Progenitor cell of endocrine pancreas (in vitro differentiated cells): ENCODE data around the gene STEAP3. TPM values are rescaled to one million over a fixed set of nuclear protein-coding genes. Genes with fewer than 3 reads are reported as not detected.

Experiments
- DNase-seq: peaks from one replicate; pipeline ENCODE4 v3.0.0; 2021; ENCODE audit warnings: low spot score; ENCODE audit not compliant: unreplicated experiment
- H3K27ac Mint-ChIP-seq: 2 replicates; pipeline ENCODE4 v1.8.0; 2021; ENCODE audit warnings: mild to moderate bottlenecking, moderate library complexity, mixed read lengths
- H3K27me3 Mint-ChIP-seq: 2 replicates; pipeline ENCODE4 v1.8.0; 2021; ENCODE audit warnings: mixed read lengths
- H3K36me3 Mint-ChIP-seq: 2 replicates; pipeline ENCODE4 v1.8.0; 2022; ENCODE audit warnings: mixed read lengths; ENCODE audit not compliant: insufficient read depth
- H3K4me1 Mint-ChIP-seq: 2 replicates; pipeline ENCODE4 v1.8.0; 2021; ENCODE audit warnings: low read depth, mixed read lengths
- H3K4me3 Mint-ChIP-seq: 2 replicates; pipeline ENCODE4 v1.8.0; 2021; ENCODE audit warnings: low read depth, mild to moderate bottlenecking, moderate library complexity, mixed read lengths
- H3K9me3 Mint-ChIP-seq: 2 replicates; pipeline ENCODE4 v1.8.0; 2021; ENCODE audit warnings: low read depth, mixed read lengths
- total RNA-seq: library from RNA; stranded (reverse); gene quantifications from 2 replicates; pipeline ENCODE4 v1.2.1, GENCODE V29; 2021
- TF ChIP-seq, protein P1 (sequence below): fragments of 200-600 bp; sonication (generic); IDR thresholded peaks from one replicate; pipeline ENCODE4 v1.5.0; 2021; ENCODE audit warnings: antibody characterized with exemption, mild to moderate bottlenecking; ENCODE audit not compliant: unreplicated experiment

The STEAP3 gene
- total RNA-seq, 1 donor from 2014 or later: 3.9 TPM

DNA sequence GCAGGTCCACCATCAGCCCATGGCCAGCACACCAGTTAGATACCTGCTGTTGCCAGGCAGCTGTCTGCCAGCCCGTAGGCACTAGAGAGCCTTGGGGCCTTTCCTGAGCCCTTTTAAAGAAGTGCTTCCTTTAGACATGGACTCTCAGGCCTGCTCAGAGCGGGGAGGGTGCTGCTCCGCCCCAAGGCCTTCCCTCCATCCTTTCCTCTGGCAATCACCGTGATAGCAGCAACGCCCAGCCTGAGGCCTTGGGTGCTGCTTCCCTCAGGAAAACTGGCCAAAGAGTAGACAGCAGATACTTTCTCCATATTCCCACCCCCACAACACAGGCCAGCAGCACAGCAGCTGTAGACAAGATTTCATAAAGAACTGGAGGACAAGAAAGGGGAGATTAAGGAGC is 42.7 kb upstream of the STEAP3 start:
- Mint-ChIP-seq H3K27me3 (peaks cover 4% of the 10 kb centered on the region), H3K4me1 (no peaks in the 10 kb centered on the region), H3K9me3 (no peaks in the 10 kb centered on the region), H3K4me3 (no peak overlapping the region), H3K27ac (no peak overlapping the region), H3K36me3 (no peaks in the 10 kb centered on the region)
- no peak for DNase-seq
- TF ChIP-seq, protein P1, sequence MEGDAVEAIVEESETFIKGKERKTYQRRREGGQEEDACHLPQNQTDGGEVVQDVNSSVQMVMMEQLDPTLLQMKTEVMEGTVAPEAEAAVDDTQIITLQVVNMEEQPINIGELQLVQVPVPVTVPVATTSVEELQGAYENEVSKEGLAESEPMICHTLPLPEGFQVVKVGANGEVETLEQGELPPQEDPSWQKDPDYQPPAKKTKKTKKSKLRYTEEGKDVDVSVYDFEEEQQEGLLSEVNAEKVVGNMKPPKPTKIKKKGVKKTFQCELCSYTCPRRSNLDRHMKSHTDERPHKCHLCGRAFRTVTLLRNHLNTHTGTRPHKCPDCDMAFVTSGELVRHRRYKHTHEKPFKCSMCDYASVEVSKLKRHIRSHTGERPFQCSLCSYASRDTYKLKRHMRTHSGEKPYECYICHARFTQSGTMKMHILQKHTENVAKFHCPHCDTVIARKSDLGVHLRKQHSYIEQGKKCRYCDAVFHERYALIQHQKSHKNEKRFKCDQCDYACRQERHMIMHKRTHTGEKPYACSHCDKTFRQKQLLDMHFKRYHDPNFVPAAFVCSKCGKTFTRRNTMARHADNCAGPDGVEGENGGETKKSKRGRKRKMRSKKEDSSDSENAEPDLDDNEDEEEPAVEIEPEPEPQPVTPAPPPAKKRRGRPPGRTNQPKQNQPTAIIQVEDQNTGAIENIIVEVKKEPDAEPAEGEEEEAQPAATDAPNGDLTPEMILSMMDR: no peak

DNA sequence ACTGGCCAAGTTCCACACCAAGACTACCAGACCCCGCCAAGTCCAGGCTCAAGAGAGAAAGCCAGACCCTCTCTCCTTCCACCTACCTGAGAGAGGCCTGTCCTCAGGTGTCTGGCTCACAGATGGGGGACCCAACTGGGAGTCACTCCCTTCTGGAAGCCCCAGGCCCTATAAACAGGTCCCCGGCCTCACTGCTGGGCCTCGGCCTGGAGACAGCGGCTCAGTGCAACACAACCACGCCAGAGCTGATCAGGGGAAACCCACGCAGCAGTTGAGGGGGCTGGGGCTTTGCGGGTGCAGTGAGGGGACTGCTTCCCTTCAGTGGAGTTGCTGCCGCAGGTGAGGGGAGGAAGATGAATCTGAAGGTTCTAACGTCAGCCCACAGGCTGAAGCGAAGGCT is 42.2 kb upstream of the STEAP3 start:
- no peak overlapping the region for H3K4me3 Mint-ChIP-seq
- no peak for DNase-seq
- H3K36me3 Mint-ChIP-seq: no peaks in the 10 kb centered on the region
- TF ChIP-seq, protein P1: no peak
- peaks cover 8% of the 10 kb centered on the region for H3K27me3 Mint-ChIP-seq
- H3K27ac Mint-ChIP-seq: no peak overlapping the region
- no peaks in the 10 kb centered on the region for H3K9me3 Mint-ChIP-seq
- H3K4me1 Mint-ChIP-seq: no peaks in the 10 kb centered on the region

DNA sequence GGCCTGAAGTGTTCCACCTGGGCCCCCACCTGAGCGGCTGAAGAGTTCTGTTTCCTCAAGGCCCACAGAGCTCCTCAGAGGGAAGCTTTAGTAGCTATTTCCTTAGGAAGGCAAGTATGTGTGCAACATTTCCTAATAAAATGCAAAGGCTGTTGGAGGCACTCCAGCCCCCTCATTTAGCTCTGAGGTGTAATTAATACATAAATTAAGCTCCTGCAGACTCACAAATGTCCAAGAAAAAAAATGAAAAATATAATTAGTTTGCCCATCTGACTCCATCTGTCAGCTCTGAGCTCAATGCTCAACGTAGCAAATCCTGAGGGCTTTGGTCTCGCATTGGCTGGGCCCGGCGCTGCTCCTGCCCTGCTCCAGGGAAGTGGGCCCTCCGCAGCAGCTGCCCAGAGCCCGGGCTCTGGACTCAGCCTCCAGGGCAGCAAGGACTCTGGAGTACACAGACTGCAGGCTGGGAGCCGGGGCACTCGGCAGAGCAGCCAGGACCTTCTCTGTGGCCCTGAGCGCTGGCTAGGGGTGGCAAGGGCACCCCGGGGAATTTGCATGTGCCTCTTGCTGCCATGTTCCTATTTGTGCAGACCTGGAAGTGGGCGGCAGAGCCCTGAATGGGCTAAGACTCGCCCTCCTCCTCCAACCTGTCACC is 41.7 kb upstream of the STEAP3 start:
- H3K4me3 Mint-ChIP-seq: no peak overlapping the region
- TF ChIP-seq, protein P1: no peak
- H3K27ac Mint-ChIP-seq: no peak overlapping the region
- no peaks in the 10 kb centered on the region for H3K36me3 Mint-ChIP-seq
- DNase-seq: no peak
- H3K4me1 Mint-ChIP-seq: no peaks in the 10 kb centered on the region
- no peaks in the 10 kb centered on the region for H3K9me3 Mint-ChIP-seq
- peaks cover 9% of the 10 kb centered on the region for H3K27me3 Mint-ChIP-seq

DNA sequence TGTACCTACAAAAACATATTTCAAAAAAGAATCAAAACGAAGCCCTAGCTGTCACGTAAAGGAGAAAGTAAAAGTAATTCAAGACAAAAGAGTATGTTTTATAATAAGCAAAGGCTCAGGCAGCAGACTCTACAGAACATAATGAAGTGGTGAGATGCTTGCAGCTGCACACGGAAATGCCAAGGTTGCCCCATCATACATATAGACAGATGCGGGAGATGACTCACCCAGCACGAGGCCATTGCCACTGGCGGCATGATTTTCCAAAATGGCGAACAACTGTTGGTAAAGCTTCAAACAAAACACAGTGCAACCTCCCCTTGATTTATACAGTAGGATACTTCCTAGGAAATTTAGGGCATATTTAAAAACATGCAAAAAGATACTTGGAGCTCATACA is 39.1 kb upstream of the STEAP3 start:
- Mint-ChIP-seq H3K27ac (no peak overlapping the region), H3K36me3 (no peaks in the 10 kb centered on the region)
- no peak for DNase-seq

DNA sequence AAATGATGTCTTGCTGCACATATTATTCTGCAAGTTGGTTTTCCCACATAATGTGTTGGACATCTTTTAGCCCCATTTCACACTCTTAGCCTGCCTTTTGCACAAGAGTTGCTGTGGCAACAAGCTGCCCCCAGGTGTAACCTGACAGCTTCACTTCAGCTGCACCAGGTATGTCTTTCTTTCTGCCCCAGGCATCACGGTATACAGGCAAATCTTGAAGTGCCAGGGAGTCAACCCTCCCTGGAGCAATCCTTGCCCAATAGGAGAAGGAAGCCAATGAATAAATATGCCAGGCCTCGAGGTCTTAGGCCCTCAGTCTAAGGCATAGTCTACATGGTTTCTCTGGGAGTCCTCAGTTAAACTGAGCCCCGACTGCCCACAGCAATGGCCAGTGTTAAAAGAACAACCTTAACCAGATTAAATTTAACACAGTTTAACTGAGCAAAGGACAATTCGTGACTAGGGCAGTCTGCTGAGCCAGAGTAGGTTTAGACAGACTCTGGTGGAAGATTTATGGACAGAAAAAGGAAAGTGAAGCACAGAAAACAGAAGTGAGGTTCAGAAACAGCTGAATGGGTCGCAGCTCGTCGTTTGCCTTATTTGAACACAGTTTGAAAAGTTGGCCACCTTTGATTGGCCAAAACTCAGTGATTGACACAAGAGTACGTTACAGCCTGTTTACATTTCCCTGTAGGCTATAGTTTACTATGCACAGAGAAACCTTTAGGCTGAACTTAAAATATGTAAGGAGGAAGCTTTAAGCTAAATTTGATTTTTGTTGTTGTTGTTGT is 33.1 kb upstream of the STEAP3 start:
- H3K27ac Mint-ChIP-seq: no peak overlapping the region
- H3K27me3 Mint-ChIP-seq: peaks cover 8% of the 10 kb centered on the region
- H3K36me3 Mint-ChIP-seq: no peaks in the 10 kb centered on the region

More for the DNA sequence above, 39.1 kb upstream of the STEAP3 start:
- peaks cover 5% of the 10 kb centered on the region for H3K27me3 Mint-ChIP-seq
- no peaks in the 10 kb centered on the region for H3K4me1 Mint-ChIP-seq
- H3K9me3 Mint-ChIP-seq: no peaks in the 10 kb centered on the region
- no peak overlapping the region for H3K4me3 Mint-ChIP-seq
- TF ChIP-seq, protein P1: no peak

More for the DNA sequence above, 33.1 kb upstream of the STEAP3 start:
- peaks cover 2% of the 10 kb centered on the region for H3K4me1 Mint-ChIP-seq
- H3K4me3 Mint-ChIP-seq: no peak overlapping the region
- H3K9me3 Mint-ChIP-seq: no peaks in the 10 kb centered on the region
- DNase-seq: no peak
- TF ChIP-seq, protein P1: no peak
